Subcutaneous abdominal adipose tissue (tissue), 5 donors: ENCODE measurements around the gene FOXM1.
A peak's percentile ranks its signal among the peaks of the same experiment; 100 is the strongest.

ENCODE experiments used
- H3K27ac ChIP-seq: one replicate; pipeline ENCODE4 v1.7.0; 2013; ENCODE audit warnings: low read depth, mild to moderate bottlenecking, inconsistent platforms, low read length, moderate library complexity
- H3K27me3 ChIP-seq, 5 donors: one replicate each; pipeline ENCODE4 v1.7.0; 2013; ENCODE audit warnings: low read length in 5 of 5, inconsistent platforms in 1 of 5; ENCODE audit not compliant: control insufficient read depth in 5 of 5, insufficient read depth in 4 of 5
- H3K36me3 ChIP-seq, 5 donors: one replicate each; pipeline ENCODE4 v1.7.0; 2013; ENCODE audit warnings: low read length in 5 of 5; ENCODE audit not compliant: control insufficient read depth in 5 of 5, insufficient read depth in 5 of 5
- H3K4me1 ChIP-seq, 5 donors: one replicate each; pipeline ENCODE4 v1.7.0; 2013; ENCODE audit warnings: low read length in 5 of 5, mild to moderate bottlenecking in 3 of 5, moderate library complexity in 1 of 5; ENCODE audit not compliant: control insufficient read depth in 5 of 5, insufficient read depth in 5 of 5
- H3K4me3 ChIP-seq, 5 donors: one replicate each; pipeline ENCODE4 v1.7.0; 2013; ENCODE audit warnings: low read length in 5 of 5, low read depth in 1 of 5
- H3K9ac ChIP-seq, 5 donors: one replicate each; pipeline ENCODE4 v1.7.0; 2013; ENCODE audit warnings: low read length in 5 of 5, mild to moderate bottlenecking in 4 of 5, moderate library complexity in 3 of 5
- H3K9me3 ChIP-seq, 5 donors: one replicate each; pipeline ENCODE4 v1.7.0; 2013; ENCODE audit warnings: low read length in 5 of 5; ENCODE audit not compliant: control insufficient read depth in 5 of 5
- donor health status: healthy.
- donor health status: healthy.
- donor health status: healthy.
- donor health status: healthy.
- donor health status: healthy.

The FOXM1 gene

GRCh38 chr12:2900642-2901041, 23.7 kb upstream of the FOXM1 start:
- H3K27ac ChIP-seq = no peak overlapping the region

GRCh38 chr12:2897418-2897817, 20.4 kb upstream of the FOXM1 start:
- Histone ChIP-seq H3K4me3 (no peak overlapping the region), H3K4me1 (peaks cover 5 to 24% (median 11%) of the 10 kb centered on the region in 5 donors), H3K36me3 (no peaks in the 10 kb centered on the region), H3K9me3 (no peaks in the 10 kb centered on the region), H3K27ac (no peak overlapping the region), H3K27me3 (no peaks in the 10 kb centered on the region), H3K9ac (no peak overlapping the region)

More at GRCh38 chr12:2900642-2901041, 23.7 kb upstream of the FOXM1 start:
- H3K9me3 ChIP-seq = no peaks in the 10 kb centered on the region
- H3K9ac ChIP-seq = no peak overlapping the region
- H3K4me3 ChIP-seq = no peak overlapping the region
- no peaks in the 10 kb centered on the region for H3K27me3 ChIP-seq
- no peaks in the 10 kb centered on the region for H3K36me3 ChIP-seq
- H3K4me1 ChIP-seq = peaks cover 0 to 6% (median under 1%) of the 10 kb centered on the region in 5 donors

GRCh38 chr12:2895511-2895910, 18.5 kb upstream of the FOXM1 start:
- H3K27ac ChIP-seq = peak overlapping the region; percentile 77

GRCh38 chr12:2895051-2895451, 18.1 kb upstream of the FOXM1 start:
- Histone ChIP-seq H3K4me3 (no peak overlapping the region), H3K27ac (peak overlapping the region; percentile 77)

More at GRCh38 chr12:2895511-2895910, 18.5 kb upstream of the FOXM1 start:
- Histone ChIP-seq H3K4me1 (peaks cover 5 to 31% (median 22%) of the 10 kb centered on the region in 5 donors), H3K27me3 (no peaks in the 10 kb centered on the region), H3K9me3 (no peaks in the 10 kb centered on the region), H3K36me3 (no peaks in the 10 kb centered on the region), H3K9ac (no peak overlapping the region), H3K4me3 (no peak overlapping the region)

GRCh38 chr12:2893007-2893406, 16.0 kb upstream of the FOXM1 start:
- H3K9ac ChIP-seq = no peak overlapping the region
- H3K27ac ChIP-seq = no peak overlapping the region
- peaks cover 5 to 37% (median 27%) of the 10 kb centered on the region in 5 donors for H3K4me1 ChIP-seq
- H3K4me3 ChIP-seq = no peak overlapping the region
- peaks cover 0 to 2% (median 0%) of the 10 kb centered on the region in 5 donors for H3K36me3 ChIP-seq
- no peaks in the 10 kb centered on the region for H3K9me3 ChIP-seq
- no peaks in the 10 kb centered on the region for H3K27me3 ChIP-seq

More at GRCh38 chr12:2895051-2895451, 18.1 kb upstream of the FOXM1 start:
- no peaks in the 10 kb centered on the region for H3K27me3 ChIP-seq
- no peaks in the 10 kb centered on the region for H3K9me3 ChIP-seq
- no peaks in the 10 kb centered on the region for H3K36me3 ChIP-seq
- peak overlapping the region in 1 of 5 donors; percentile 53 for H3K9ac ChIP-seq
- peaks cover 5 to 35% (median 26%) of the 10 kb centered on the region in 5 donors for H3K4me1 ChIP-seq

- H3K9ac ChIP-seq = no peak overlapping the region
- peaks cover 5 to 37% (median 27%) of the 10 kb centered on the region in 5 donors for H3K4me1 ChIP-seq
- H3K27me3 ChIP-seq = no peaks in the 10 kb centered on the region
- peak overlapping the region; percentile 97 for H3K27ac ChIP-seq
- H3K9me3 ChIP-seq = no peaks in the 10 kb centered on the region
- H3K36me3 ChIP-seq = peaks cover 0 to 4% (median 0%) of the 10 kb centered on the region in 5 donors
- H3K4me3 ChIP-seq = peak overlapping the region in 1 of 5 donors; percentile 24
Measured at GRCh38 chr12:2892246-2892645, 15.3 kb upstream of the FOXM1 start.

- peaks cover 5 to 37% (median 27%) of the 10 kb centered on the region in 5 donors for H3K4me1 ChIP-seq
- peak overlapping the region; percentile 71 to 91 (median 90) for H3K4me3 ChIP-seq
- no peaks in the 10 kb centered on the region for H3K27me3 ChIP-seq
- peak overlapping the region; percentile 73 to 95 (median 93) for H3K9ac ChIP-seq
- peak overlapping the region; percentile 97 for H3K27ac ChIP-seq
- H3K9me3 ChIP-seq = no peaks in the 10 kb centered on the region
- peaks cover 0 to 4% (median 0%) of the 10 kb centered on the region in 5 donors for H3K36me3 ChIP-seq
Measured at GRCh38 chr12:2891240-2892053, 14.5 kb upstream of the FOXM1 start.

- Histone ChIP-seq H3K27ac (peak within 1 kb of the TSS; percentile 97), H3K36me3 (peaks cover 0 to 4% (median 0%) of the 10 kb centered on the region in 5 donors), H3K9me3 (no peaks in the 10 kb centered on the region), H3K9ac (peak within 1 kb of the TSS; percentile 73 to 95 (median 93)), H3K4me3 (peak within 1 kb of the TSS; percentile 71 to 91 (median 90)), H3K4me1 (peaks cover 5 to 36% (median 27%) of the 10 kb centered on the region in 5 donors), H3K27me3 (no peaks in the 10 kb centered on the region)
Measured at GRCh38 chr12:2890388-2891239, 13.6 kb upstream of the FOXM1 start, which contains the start of gene TULP3. Gene TULP3, plus strand, starts transcription at chr12:2890891. Its CDS starts 57 bp downstream, at chr12:2890948.

- Histone ChIP-seq H3K4me1 (peaks cover under 1 to 32% (median 26%) of the 10 kb centered on the region in 5 donors), H3K27ac (peak overlapping the region; percentile 97), H3K9ac (peak overlapping the region; percentile 63 to 84 (median 74)), H3K27me3 (no peaks in the 10 kb centered on the region), H3K4me3 (peak overlapping the region; percentile 70 to 91 (median 76)), H3K9me3 (no peaks in the 10 kb centered on the region), H3K36me3 (peaks cover 0 to 4% (median 0%) of the 10 kb centered on the region in 5 donors)
Measured at GRCh38 chr12:2890001-2890387, 13.0 kb upstream of the FOXM1 start.
